Neuron (in vitro differentiated cells): ENCODE measurements around the gene GPATCH1.

Experiments used
- H2AFZ ChIP-seq: one replicate; pipeline ENCODE4 v1.6.1; 2013; ENCODE audit warnings: low read depth, mild to moderate bottlenecking, inconsistent platforms, low read length, moderate library complexity
- H3K27me3 ChIP-seq: one replicate; pipeline ENCODE4 v1.6.1; 2013; ENCODE audit warnings: low read length; ENCODE audit not compliant: insufficient read depth
- H3K36me3 ChIP-seq: one replicate; pipeline ENCODE4 v1.6.1; 2013; ENCODE audit warnings: low read length; ENCODE audit not compliant: insufficient read depth
- H3K4me1 ChIP-seq: one replicate; pipeline ENCODE4 v1.6.1; 2013; ENCODE audit warnings: low read length; ENCODE audit not compliant: insufficient read depth
- H3K4me3 ChIP-seq: 2 replicates; pipeline ENCODE4 v1.5.1; 2013; ENCODE audit warnings: mild to moderate bottlenecking, low read length, moderate library complexity
- H3K9me3 ChIP-seq: one replicate; pipeline ENCODE4 v1.6.1; 2013; ENCODE audit warnings: low read length

Gene GPATCH1

DNA sequence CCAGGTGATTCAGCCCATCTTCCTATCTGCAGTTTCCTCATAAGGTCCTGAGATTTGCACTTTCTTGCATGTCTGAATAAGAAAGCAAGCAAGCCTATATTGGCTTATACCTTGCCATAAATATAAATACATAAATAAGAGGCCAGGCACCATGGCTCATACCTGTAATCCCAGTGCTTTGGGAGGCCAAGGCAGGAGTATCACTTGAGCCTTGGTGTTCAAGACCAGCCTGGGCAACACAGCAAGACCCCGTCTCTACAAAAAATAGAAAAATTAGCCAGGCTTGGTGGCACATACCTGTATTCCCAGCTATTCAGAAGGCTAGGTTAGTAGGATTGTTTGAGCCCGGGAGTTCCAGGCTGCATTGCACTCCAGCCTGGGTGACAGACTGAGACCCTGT, 5.5 kb upstream of the GPATCH1 start:
- H2AFZ ChIP-seq = no peak overlapping the region
- no peaks in the 10 kb centered on the region for H3K9me3 ChIP-seq
- H3K4me3 ChIP-seq = no peak overlapping the region
- no peaks in the 10 kb centered on the region for H3K27me3 ChIP-seq
- no peaks in the 10 kb centered on the region for H3K36me3 ChIP-seq
- no peaks in the 10 kb centered on the region for H3K4me1 ChIP-seq

DNA sequence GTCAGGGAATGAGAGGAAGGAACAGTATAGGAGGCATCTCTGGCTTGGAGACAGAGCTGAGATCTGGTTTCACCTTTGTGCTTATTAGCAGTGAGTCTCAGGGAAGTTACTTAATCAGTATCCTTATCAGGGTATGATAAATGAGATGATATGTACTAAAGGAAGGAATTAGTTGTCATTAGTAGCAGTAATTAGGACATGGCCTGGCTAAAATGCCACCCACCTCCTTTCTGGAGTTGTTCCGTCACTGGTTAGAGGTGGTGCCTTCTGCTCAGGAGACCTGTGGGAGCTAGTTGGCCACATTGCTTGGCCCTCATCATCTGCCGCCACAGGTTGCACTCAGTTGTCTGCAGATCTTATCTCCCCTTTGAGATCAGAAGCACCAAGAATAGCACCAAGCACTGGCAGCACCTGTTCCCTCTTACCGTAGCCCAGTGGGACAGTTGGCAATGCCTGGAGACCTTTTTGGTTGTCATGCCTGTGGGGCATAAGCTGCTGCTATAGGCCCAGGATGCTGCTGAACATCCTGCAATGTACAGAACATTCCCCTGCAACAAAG, 4.7 kb downstream of the GPATCH1 start:
- H3K4me3 ChIP-seq = no peak overlapping the region
- H2AFZ ChIP-seq = no peak overlapping the region
- peaks cover 19% of the 10 kb centered on the region for H3K36me3 ChIP-seq
- H3K27me3 ChIP-seq = no peaks in the 10 kb centered on the region
- H3K9me3 ChIP-seq = no peaks in the 10 kb centered on the region
- H3K4me1 ChIP-seq = peaks cover 8% of the 10 kb centered on the region

DNA sequence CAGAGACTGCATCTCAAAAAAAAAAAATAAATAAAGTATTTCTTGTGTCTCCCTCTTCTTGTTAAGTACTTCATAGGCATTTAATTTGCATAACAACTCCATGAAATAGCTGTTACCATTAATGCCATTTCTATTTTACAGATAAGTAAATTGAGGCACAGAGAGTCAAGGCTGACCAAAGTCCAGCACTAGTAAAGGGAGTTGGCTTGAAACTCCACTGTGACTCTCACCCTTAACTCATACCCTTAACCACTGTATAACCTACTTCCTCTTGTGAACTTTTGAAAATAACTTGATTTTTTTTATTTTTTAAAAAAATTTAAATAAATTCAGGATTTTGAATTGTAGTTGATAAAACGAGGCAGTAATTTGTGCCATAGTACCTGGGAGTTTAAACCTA, 6.0 kb downstream of the GPATCH1 start:
- Histone ChIP-seq H3K9me3 (no peaks in the 10 kb centered on the region), H2AFZ (no peak overlapping the region), H3K4me1 (peaks cover 6% of the 10 kb centered on the region), H3K27me3 (no peaks in the 10 kb centered on the region), H3K36me3 (peaks cover 23% of the 10 kb centered on the region), H3K4me3 (no peak overlapping the region)

DNA sequence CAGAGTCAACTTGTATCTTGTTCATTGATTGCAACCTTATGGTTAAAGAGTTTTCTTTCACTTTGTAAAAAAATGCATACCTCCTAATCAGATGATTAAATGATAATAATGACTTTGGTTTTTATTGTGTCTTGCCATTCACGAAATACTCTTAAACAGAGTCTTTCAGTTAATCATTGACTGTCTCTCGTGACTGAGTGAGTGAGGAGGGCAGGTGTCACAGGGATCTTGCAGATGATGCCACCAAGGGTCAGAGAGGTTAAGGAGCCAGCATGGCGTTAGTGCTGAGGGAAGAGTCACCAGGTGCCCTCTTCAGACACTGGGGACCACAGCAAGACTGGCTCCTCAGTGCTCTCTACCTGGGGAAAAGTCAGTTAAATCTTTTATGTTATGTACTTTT, 8.0 kb downstream of the GPATCH1 start:
- no peak overlapping the region for H2AFZ ChIP-seq
- no peak overlapping the region for H3K4me3 ChIP-seq
- H3K36me3 ChIP-seq = peaks cover 31% of the 10 kb centered on the region
- H3K9me3 ChIP-seq = no peaks in the 10 kb centered on the region
- H3K4me1 ChIP-seq = no peaks in the 10 kb centered on the region
- no peaks in the 10 kb centered on the region for H3K27me3 ChIP-seq

DNA sequence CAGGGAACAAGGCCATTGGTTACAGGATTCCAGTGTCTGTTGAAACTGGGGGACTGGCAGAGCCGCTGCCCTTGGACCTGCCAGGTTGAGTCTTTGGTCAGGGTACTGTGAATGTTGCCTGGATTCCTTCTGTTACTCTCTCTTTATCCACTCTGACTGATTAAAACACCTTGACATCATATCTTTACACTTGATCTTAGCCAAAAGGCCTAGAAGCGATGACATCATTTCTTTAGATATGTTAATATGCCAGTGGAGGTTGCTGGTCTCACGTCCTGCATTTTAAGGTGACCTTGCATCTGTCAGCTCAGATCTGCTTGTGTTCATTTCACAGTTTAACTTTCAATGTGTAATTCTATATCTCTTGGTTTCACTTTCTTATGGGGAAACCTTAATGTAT, 9.2 kb downstream of the GPATCH1 start:
- Histone ChIP-seq H2AFZ (no peak overlapping the region), H3K4me3 (no peak overlapping the region), H3K4me1 (no peaks in the 10 kb centered on the region), H3K27me3 (no peaks in the 10 kb centered on the region), H3K36me3 (peaks cover 39% of the 10 kb centered on the region), H3K9me3 (no peaks in the 10 kb centered on the region)

DNA sequence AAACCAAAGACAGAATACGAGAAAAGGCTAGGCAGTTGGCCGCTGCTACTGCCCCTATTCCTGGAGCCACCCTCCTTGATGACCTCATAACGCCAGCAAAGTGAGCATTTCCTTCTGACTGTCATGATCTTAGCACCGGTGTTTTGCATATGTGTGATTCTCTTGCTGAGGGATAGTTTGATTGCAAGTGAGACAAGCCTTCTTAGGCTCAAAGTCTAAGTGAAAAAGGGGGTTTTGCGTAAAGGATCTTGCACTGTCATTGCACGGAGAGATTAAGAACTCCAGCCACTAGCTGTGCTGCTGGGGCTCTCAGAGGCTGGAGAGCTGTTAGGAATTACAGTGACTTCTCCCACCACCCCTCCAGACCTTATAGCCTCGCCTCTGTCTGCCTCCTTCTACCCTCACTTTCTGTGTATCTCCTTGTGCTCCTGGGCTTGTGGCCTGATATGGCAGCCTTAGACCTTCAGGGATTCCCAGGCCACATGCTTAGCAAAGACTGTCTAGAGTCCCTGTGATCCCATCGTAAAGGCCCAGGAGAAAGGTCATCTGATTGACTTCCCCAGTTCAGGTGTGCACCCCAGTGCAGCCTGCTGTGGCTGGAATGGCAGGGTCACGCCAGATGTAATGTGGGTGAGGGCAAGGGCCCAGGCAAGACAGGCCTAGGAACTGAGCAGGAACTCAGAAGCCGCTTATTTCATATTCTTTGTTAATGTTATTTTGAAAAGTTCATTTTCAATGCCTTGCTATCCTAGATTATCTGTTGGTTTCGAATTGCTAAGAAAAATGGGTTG, 12.6 kb downstream of the GPATCH1 start:
- Histone ChIP-seq H3K9me3 (no peaks in the 10 kb centered on the region), H3K27me3 (no peaks in the 10 kb centered on the region), H3K36me3 (peaks cover 63% of the 10 kb centered on the region), H3K4me3 (no peak overlapping the region), H3K4me1 (no peaks in the 10 kb centered on the region), H2AFZ (no peak overlapping the region)

DNA sequence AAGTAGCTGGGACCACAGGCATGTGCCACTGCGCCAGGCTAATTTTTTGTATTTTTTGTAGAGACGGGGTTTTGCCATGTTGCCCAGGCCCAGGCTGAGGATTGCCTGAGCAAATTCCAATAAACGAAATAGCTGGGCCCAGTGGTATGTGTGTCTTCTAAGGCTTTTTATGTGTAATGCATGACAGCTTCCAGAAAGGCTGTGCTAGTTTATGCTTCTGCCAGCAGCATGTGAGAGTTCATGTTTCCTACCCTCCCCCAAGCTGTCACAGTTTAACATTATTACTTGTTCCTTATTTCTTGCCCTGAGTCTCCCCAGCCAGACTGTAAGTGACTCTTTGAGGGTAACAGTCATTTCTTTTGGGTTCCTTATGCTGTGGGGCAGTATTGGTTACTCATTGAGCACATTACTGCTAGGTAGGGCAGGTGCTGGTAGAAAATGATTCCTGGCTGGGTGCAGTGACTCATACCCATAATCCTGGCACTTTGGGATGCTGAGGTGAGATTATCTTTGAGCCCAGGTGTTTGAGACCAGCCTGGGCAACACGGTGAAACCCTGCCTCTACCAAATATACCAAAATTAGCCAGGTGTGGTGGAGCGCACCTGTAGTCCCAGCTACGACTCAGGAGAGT, 13.6 kb downstream of the GPATCH1 start:
- Histone ChIP-seq H3K4me3 (no peak overlapping the region), H3K27me3 (no peaks in the 10 kb centered on the region), H3K4me1 (no peaks in the 10 kb centered on the region), H2AFZ (no peak overlapping the region), H3K36me3 (peaks cover 57% of the 10 kb centered on the region), H3K9me3 (no peaks in the 10 kb centered on the region)

DNA sequence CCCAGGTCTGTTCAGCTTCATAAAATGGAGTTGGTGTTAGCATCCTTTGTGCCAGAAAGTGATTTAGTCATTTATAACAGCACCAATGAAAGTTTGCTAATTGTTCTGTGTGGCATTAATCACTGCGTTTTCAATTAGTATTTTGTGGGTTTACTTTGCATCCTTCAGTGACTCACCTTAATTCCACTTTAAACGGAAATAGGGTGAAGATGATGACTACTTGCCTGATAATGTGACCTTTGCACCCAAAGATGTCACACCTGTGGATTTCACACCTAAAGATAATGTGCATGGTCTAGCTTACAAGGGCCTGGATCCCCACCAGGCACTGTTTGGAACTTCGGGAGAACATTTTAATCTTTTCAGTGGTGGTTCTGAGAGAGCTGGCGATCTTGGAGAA, 15.0 kb downstream of the GPATCH1 start:
- Histone ChIP-seq H3K9me3 (no peaks in the 10 kb centered on the region), H3K27me3 (no peaks in the 10 kb centered on the region), H3K4me1 (no peaks in the 10 kb centered on the region), H3K4me3 (no peak overlapping the region), H2AFZ (no peak overlapping the region), H3K36me3 (peaks cover 50% of the 10 kb centered on the region)

DNA sequence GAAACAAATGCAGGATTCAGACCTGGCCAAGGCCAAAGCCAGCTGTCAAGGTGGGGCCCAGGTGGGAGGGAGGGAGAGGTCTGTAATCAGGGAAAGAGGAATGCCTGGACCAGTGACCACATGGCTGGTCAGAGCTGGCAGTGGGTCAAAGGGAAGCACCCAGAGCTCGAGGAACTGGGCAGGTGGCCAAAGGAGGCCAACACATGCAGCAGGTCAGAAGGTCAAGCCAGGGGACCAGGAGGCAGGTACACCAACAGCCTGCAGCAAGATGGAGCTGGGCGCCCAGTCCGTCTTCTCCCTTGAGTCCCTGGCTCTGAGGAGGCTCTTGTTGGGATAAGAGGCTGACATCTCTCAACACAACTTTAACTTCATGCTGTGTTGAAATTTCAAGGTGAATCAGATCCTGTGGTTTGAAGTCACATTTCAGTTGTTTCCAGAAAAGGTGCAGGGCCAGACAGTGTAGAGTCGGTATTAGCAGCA, 17.1 kb downstream of the GPATCH1 start:
- Histone ChIP-seq H2AFZ (no peak overlapping the region), H3K9me3 (no peaks in the 10 kb centered on the region), H3K36me3 (peaks cover 65% of the 10 kb centered on the region), H3K27me3 (no peaks in the 10 kb centered on the region), H3K4me3 (no peak overlapping the region), H3K4me1 (no peaks in the 10 kb centered on the region)

DNA sequence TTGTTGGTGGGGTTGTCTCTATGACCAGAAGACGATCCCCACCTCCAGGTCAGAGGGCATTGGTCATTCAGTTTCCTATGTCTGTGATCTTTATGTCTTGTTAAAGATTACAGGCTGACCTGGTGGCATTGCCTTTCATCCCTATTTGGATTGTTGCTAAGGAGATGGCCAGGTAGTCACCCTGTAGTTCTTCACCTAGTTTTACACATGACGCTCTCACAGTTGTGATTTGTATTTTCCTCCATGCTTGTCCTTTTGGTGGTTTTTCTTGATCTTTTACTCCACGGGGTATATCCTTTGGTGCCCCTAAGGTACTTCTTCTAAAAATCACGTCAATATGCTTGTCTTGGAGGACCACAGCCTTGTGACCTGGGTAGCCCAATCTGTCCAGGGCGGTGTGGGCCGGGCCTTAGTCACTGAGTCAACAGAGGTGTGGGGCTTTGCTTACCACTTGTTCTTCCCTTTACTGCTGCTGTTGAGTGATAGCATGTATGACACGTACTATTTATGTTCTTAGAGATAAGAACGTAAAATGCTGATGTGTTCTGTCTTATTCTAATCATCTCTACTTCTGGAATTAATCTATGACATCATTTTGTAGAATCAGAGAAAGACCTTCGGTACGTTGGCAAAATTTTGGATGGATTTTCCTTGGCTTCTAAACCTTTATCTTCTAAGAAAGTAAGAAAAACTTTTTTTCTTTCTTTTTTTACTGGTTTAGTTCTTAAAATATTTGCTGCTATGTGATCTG, 20.1 kb downstream of the GPATCH1 start:
- H3K36me3 ChIP-seq = peaks cover 57% of the 10 kb centered on the region
- no peaks in the 10 kb centered on the region for H3K9me3 ChIP-seq
- H3K27me3 ChIP-seq = no peaks in the 10 kb centered on the region
- no peak overlapping the region for H3K4me3 ChIP-seq
- no peak overlapping the region for H2AFZ ChIP-seq
- H3K4me1 ChIP-seq = no peaks in the 10 kb centered on the region

DNA sequence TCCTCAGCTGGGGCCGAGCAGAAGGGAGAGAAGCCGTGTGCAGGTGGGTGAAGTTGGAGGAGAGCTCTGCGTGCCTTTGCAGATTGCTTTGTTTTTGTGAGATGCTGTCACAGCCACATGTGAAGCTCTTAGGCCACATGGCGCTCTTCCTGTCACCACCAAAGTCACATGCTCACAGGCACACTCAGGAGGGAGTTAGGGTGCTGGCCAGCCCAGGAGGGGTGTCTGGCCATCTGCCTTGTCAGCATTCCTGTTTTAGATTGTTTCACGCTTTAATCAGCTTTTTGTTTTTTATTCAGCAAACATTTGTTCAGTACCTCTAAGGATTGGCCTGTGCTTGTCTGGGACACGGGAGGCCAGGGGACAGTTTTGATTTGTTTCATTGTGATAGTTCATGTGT, 21.9 kb downstream of the GPATCH1 start:
- H3K36me3 ChIP-seq = peaks cover 60% of the 10 kb centered on the region
- no peaks in the 10 kb centered on the region for H3K4me1 ChIP-seq
- H3K9me3 ChIP-seq = no peaks in the 10 kb centered on the region
- H2AFZ ChIP-seq = no peak overlapping the region
- H3K27me3 ChIP-seq = no peaks in the 10 kb centered on the region
- H3K4me3 ChIP-seq = no peak overlapping the region

DNA sequence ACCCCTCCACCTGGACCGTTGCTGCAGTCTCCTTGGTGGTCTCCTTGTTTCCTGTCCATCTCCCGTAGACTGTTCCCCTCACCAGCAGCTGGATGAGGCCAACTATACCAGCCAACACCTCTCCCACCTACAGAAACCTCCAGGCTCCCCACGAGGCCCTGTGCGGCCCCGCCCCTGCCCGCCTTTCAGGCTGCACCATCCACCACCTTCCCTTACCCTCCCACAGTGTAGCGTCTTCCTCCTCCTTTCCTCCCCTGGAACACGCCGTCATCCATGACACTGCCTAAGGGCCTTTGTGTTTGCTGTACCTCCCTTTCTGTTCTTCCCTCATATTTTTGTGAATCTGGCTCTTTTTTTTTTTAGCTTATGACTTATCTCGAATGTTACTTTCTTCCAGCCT, 27.2 kb downstream of the GPATCH1 start:
- Histone ChIP-seq H2AFZ (no peak overlapping the region), H3K36me3 (peaks cover 66% of the 10 kb centered on the region), H3K4me3 (no peak overlapping the region), H3K27me3 (no peaks in the 10 kb centered on the region), H3K9me3 (no peaks in the 10 kb centered on the region), H3K4me1 (no peaks in the 10 kb centered on the region)
